ENCODE results near the gene PDLIM7. TPM values are rescaled to one million over a fixed set of nuclear protein-coding genes. Genes with fewer than 3 reads are reported as not detected.

PDLIM7 gene
- total RNA-seq, 4 donors from 2014 or later: 23.2 to 52.4 (median 34.8) TPM

- no peak for DNase-seq
- TF ChIP-seq CTCF (IDR thresholded peaks at IDR 0.05) (no peak), POLR2A (IDR thresholded peaks at IDR 0.05) (no peak)
- intact Hi-C loops (cut with DNase I): loop anchor here (10.0 kb wide), 1 partner anchor 70 kb away; the partner anchor contains the start of gene TMED9
Observed at GRCh38 chr5:177524539-177524900, 27.1 kb upstream of the PDLIM7 start.

GRCh38 chr5:177523711-177524538 is 26.5 kb upstream of the PDLIM7 start:
- no peak for DNase-seq
- H3K27me3 ChIP-seq: no peaks in the 10 kb centered on the region
- H3K27ac ChIP-seq: no peak overlapping the region
- H3K9me3 ChIP-seq: no peaks in the 10 kb centered on the region
- WGBS, 2 donors: 91 to 92% methylated on average over 11 to 12 of the region's 19 CpGs
- TF ChIP-seq CTCF (IDR thresholded peaks at IDR 0.05) (no peak), POLR2A (IDR thresholded peaks at IDR 0.05) (no peak)
- no peak overlapping the region for H3K4me3 ChIP-seq (replicated peaks in 1 of 3)
- H3K4me1 ChIP-seq: no peaks in the 10 kb centered on the region
- H3K36me3 ChIP-seq: peaks cover 51 to 63% of the 10 kb centered on the region in 2 donors
- intact Hi-C loops (cut with DNase I): loop anchor here (10.0 kb wide), 1 partner anchor 71 kb away; the partner anchor contains the start of gene TMED9

More at GRCh38 chr5:177524539-177524900, 27.1 kb upstream of the PDLIM7 start:
- H3K9me3 ChIP-seq: no peaks in the 10 kb centered on the region
- H3K4me3 ChIP-seq (replicated peaks in 1 of 3): no peak overlapping the region
- H3K27ac ChIP-seq: no peak overlapping the region
- 96 to 100% methylated on average over 5 of the region's 12 CpGs for WGBS, 2 donors
- H3K4me1 ChIP-seq: no peaks in the 10 kb centered on the region
- H3K36me3 ChIP-seq: peaks cover 48 to 67% of the 10 kb centered on the region in 2 donors
- H3K27me3 ChIP-seq: no peaks in the 10 kb centered on the region

GRCh38 chr5:177520916-177521513 is 23.6 kb upstream of the PDLIM7 start:
- H3K36me3 ChIP-seq: peaks cover 44 to 48% of the 10 kb centered on the region in 2 donors
- H3K4me1 ChIP-seq: peaks cover 2 to 4% of the 10 kb centered on the region in 2 donors
- 69 to 74% methylated on average over 2 of the region's 2 CpGs for WGBS, 2 donors
- H3K9me3 ChIP-seq: no peaks in the 10 kb centered on the region
- no peak overlapping the region for H3K27ac ChIP-seq
- no peak for DNase-seq
- intact Hi-C loops (cut with DNase I): loop anchor here (10.0 kb wide), 1 partner anchor 74 kb away; the partner anchor contains the start of gene TMED9
- H3K4me3 ChIP-seq (replicated peaks in 1 of 3): no peak overlapping the region
- no peaks in the 10 kb centered on the region for H3K27me3 ChIP-seq
- no peak for TF ChIP-seq CTCF (IDR thresholded peaks at IDR 0.05)
- TF ChIP-seq POLR2A (IDR thresholded peaks at IDR 0.05): no peak

GRCh38 chr5:177520271-177520670 is 22.9 kb upstream of the PDLIM7 start:
- TF ChIP-seq POLR2A (IDR thresholded peaks at IDR 0.05) (no peak), CTCF (IDR thresholded peaks at IDR 0.05) (no peak)
- intact Hi-C loops (cut with DNase I): loop anchor here (10.0 kb wide), 1 partner anchor 75 kb away; the partner anchor contains the start of gene TMED9
- Histone ChIP-seq H3K27ac (no peak overlapping the region), H3K27me3 (no peaks in the 10 kb centered on the region), H3K36me3 (peaks cover 40 to 45% of the 10 kb centered on the region in 2 donors), H3K4me1 (peaks cover 9 to 10% of the 10 kb centered on the region in 2 donors), H3K9me3 (no peaks in the 10 kb centered on the region), H3K4me3 (replicated peaks in 1 of 3) (no peak overlapping the region)
- no peak for DNase-seq
- WGBS, 2 donors: 87 to 92% methylated on average over 3 of the region's 3 CpGs
